GM19025 (cell line): ENCODE results near the gene MYH15.
A peak's percentile ranks its signal among the peaks of the same experiment; 100 is the strongest.
"Not testable (repeated sequence)": the region's sequence is repeated elsewhere in the genome, so short reads cannot be mapped to it uniquely, and the experiment has no call there.

ENCODE experiments used
- ATAC-seq: cut with Tn5 transposase; IDR thresholded peaks from one replicate; pipeline ENCODE4 v1.9.1; 2021; ENCODE audit warnings: mild to moderate bottlenecking, low read depth, moderate library complexity; ENCODE audit not compliant: unreplicated experiment

MYH15 gene

DNA sequence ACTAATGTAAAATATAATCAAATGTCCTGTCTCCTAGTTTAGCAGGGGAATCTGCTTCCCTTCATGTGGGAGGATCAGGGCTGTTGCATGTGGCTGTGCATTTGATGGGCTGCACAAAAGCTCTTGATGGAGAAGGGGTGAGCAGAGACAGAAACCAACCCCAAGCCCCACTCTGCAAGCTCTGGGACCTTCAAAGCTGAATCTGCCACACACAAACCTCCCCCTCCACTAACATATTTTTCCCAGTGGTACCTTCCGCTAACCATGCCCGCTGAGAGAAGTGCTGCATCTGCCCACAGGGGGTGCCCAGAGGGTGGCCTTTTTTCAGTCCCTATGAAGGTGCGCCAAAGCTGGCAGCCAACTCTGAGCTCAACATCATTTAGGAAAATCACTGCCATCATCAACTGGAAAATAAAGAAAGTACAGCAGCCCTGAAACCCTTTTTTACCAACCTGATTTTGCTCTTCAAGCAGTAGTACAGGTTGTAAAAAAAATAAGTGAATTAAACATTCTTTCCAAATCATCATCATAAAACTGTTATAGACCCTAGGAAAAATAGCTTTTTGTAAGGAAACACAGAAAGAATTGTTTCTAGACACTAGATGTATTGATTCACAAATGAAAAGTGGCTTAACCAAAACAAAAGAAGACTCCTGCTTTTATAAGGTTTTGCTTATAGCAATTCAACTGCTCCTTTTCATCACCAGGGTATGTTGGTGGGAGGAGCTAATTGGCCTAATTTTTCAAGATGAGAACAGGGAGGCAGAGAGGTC is 117.1 kb downstream of the MYH15 start:
- no peak for ATAC-seq

- ATAC-seq, result no peak
These were observed 118.3 kb downstream of the MYH15 start for GRCh38 chr3:108391917-108392593.

DNA sequence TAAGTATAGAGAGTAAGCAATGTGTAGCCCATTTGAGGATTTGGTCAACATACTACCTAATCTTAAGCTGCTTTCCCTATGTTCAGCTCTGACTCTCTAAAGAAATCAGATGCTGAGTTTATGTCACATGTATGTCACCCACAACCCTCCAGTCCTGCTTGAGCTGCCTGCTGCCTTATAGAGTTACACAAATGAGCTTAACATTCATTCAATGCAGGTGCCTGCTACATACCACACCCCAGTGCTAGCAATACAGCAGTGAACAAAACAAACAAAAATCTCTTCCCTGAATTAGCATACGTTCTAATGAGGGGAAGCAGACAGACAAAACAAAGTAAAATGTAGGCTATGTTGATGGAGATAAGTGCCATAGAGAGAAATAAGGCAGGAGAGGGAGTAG is 121.0 kb downstream of the MYH15 start:
- no peak for ATAC-seq

- peak; percentile 63 for ATAC-seq
These were observed 122.0 kb downstream of the MYH15 start for GRCh38 chr3:108388136-108389132.

DNA sequence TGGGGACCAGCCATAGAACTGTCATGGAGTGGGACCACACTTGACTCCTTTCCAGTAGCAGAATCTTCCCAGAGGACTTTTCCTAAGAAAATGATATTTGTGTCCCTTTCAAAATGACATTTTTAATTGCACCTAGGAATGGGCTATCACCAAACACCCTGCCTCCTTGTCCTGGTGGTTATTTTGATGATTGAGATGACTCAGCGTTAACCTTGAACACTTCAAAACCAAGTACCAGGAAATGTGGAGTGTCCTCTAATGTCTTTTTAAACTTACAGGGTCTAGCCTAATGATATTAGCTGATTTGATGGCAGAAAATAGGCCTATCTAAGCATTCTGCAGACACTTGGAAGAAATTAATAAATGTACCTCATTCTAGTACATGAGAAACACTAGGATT is 123.3 kb downstream of the MYH15 start:
- no peak for ATAC-seq

- no peak for ATAC-seq
These were observed 127.1 kb downstream of the MYH15 start for GRCh38 chr3:108383306-108383705.

- no peak for ATAC-seq
These were observed 128.8 kb downstream of the MYH15 start for GRCh38 chr3:108381529-108382140.

GRCh38 chr3:108380128-108380795 is 130.1 kb downstream of the MYH15 start:
- ATAC-seq, result no peak

- ATAC-seq, result not testable (repeated sequence)
These were observed 131.4 kb downstream of the MYH15 start for GRCh38 chr3:108378952-108379342.

GRCh38 chr3:108378153-108378951 is 132.0 kb downstream of the MYH15 start:
- no peak for ATAC-seq

DNA sequence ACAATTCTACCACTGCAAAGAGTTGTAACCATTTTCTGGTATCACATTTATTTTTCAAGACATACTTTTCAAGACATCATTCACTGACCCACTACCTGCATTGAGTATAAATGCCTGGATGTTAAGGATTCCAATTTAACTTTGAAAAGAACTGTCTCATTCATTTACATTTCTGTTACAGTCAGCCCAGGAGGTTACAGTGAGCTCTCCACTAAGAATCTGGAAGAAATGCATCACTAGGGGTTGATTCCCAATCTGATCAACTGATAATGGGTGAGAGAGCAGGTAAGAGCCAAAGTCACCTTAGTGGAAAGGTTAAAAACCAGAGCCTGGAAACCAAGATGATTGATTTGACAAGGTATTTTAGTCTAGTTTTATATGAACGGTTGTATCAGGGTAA is 133.0 kb downstream of the MYH15 start:
- no peak for ATAC-seq

DNA sequence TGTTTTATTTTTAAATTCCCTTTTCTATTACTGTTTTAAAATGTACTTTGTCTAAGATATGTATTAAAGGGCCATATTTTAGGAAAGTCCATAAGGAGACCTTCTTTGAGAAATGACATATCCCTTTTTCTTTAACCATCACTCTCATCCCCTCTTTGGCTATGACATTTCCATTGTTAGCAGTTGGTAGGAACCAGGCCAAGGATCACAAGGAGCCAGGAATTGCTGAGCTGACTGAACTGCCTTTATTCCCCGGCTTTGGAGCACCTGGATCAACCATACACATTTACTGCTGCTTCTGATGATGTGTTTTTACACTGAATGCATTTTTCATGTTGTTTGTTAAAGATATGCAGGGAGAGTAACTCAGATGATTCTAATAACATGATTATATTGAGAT is 134.4 kb downstream of the MYH15 start:
- no peak for ATAC-seq

GRCh38 chr3:108359011-108359410 is 151.4 kb downstream of the MYH15 start:
- ATAC-seq, result no peak

DNA sequence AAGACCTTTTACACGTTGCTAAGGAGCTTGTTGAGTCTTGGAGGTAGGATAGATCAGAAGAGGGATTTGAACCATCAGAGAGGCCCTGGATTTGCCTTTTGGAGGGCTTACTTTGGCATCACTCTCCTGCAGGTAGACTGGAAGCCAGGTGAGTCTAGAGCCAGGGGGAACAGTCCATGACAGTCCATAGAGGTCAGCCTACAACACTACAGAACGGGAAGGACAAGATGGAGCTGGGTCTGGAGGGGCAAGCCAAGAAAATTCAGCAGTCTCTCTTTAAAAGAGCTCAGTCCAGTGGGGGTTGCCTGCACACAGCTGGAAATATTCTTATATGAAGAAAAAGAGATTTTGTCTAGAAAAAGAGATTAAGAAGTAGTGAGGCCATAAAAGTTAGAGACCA is 153.4 kb downstream of the MYH15 start:
- no peak for ATAC-seq

GRCh38 chr3:108354562-108354961 is 155.8 kb downstream of the MYH15 start:
- ATAC-seq, result no peak

DNA sequence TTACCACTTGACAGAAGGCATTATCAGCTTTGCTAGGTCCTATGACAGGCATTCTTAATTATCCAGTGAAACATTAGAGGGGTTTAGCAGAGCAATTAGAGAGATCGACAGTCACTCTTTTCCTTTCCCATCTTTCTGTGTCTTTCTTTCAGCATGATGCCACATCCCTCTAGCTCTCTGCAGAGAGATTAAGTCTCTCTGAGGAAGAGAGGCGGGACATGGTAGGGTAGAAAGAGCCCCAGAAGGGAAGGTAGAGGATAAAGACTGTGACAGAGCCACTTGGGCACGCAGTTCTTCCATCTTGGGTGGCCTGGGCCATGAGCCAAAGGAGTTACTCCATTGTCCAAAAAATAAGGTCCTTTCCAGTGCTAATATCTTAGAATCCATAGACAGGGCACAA is 158.2 kb downstream of the MYH15 start:
- no peak for ATAC-seq

DNA sequence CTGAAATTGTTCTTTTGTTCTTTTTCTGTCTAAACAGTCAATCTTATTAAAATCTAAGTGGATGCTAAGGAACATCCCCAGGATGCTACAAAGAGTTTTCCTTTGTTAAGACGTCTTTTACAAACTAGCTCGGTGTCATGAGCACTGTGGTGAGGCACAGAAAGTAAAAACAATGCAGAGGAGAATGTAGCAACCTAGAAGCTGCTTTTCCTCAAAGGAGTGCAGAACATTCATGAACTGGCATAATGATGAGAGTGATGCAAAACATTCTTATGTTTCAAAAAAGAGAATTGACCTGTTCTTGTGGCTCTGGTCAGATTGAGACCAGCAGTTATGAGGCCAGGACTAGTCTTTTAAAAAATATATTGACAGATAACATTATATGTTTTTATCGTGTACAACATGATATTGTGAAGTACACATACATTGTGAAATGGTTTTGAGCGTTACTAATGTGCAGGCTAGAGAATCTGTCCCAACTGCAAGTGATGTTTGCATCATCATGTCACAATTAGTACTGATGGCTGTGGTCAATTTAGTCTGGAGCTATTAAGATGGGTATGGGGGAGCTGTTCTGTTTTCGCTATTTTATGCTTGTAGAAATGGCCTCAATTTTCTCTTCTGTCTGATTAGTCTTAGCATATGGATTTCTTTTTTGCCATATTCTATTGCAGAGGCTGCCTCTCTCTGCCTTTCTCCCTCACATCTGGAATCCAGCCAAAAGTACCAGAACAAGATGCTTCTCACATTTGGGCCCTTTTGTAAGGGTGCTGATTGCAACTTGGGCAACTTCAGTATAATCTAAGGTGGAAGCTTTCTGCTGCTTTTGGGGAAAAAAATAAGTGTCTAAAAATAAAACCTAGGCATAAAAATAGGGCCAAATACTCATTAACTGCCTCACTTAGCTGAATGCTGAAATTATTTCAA is 163.8 kb downstream of the MYH15 start:
- no peak for ATAC-seq
